ENCODE measurements around the gene HOXB3. TPM values are rescaled to one million over a fixed set of nuclear protein-coding genes. Genes with fewer than 3 reads are reported as not detected.

HOXB3 gene
- total and polyA plus RNA-seq, 2 of the 13 experiments (the other 11 are each of a cell fraction or from before 2014, with no cell fraction given) = not detected

DNA sequence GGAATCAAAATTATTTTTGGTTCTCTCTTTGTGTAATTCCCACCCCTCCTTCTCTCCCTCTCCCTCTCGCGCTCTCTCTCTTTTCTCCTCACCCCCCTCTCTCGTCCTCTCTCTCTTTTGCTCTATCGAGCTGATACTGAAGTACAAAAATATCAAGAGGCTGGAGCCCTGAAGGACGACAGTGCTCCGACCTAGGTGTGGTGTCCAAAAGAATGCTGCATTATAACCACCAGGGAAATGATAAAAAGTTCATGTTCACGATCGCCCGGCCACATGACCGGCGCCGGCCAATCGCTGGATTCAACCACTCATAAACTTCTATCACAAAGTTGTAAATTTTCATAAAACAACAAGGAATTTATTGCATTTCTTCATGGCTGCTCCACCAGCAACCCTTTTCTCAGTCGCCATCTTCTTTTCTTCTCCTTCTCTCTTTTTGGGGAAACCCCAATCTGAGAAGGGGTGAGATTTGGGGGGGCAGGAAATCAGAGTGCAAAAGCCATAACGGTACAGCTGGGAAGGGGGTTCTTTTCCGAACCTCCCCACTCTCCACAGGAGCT is 14.8 kb upstream of the HOXB3 start, which contains the start of gene HOXB6 (continued):
- TF ChIP-seq NKX3-1 (CRISPR knock-in tag; IDR thresholded peaks at IDR 0.05) (no peak), LCORL (IDR thresholded peaks at IDR 0.05) (no peak), LCORL (CRISPR knock-in tag; IDR thresholded peaks at IDR 0.05) (no peak)
- TF ChIP-seq, protein P1, sequence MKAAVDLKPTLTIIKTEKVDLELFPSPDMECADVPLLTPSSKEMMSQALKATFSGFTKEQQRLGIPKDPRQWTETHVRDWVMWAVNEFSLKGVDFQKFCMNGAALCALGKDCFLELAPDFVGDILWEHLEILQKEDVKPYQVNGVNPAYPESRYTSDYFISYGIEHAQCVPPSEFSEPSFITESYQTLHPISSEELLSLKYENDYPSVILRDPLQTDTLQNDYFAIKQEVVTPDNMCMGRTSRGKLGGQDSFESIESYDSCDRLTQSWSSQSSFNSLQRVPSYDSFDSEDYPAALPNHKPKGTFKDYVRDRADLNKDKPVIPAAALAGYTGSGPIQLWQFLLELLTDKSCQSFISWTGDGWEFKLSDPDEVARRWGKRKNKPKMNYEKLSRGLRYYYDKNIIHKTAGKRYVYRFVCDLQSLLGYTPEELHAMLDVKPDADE (CRISPR knock-in tag; IDR thresholded peaks at IDR 0.05) = no peak

DNA sequence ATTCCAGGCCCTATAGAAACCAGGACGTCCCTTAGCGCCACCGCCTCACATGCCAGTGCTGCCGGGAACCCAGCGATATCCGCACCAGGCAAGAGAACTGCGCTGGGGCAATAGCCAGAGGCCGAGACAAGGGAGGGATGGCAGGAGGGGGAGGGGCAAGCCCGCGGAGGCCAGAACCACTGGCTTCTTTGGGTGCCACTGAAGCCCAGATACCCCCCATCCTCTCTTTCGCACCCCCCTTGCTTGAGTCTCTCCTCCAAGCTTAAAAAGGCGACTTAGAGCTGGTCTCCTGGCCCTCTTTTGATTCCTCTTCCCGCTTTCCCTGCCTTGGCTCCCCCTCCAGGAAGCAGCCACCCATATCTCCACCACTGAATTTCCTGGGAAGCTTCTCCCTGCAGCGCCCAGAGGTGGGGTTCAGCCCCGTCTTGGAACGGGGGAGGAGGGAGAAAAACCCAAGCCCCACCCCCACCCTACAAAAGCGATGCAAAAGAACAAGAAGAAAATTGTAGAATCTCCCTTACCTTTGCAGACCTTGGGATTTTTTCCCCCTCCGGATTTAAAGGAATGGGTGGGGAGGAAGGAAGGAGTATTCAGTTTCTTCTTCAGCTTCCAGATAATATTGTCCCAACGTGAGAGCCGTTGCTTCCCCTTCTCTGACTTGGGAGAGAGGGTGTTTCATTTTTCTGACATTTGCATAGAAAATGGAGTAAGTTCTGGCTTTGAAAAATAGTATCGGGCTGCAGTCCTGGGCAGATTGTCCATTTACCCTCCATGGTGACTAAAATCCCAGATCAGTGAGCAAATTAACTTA is 14.1 kb upstream of the HOXB3 start:
- Histone ChIP-seq H3K9ac (ENCODE audit: insufficient read depth, low read depth, low read length) (no peak overlapping the region), H3K27ac (ENCODE audit: extremely low read length, insufficient read depth, low read length) (no peak overlapping the region)
- no peak for FAIRE-seq

More for the DNA sequence above, 14.1 kb upstream of the HOXB3 start:
- in situ Hi-C loops (cut with HindIII; ENCODE audit: extremely low pct_ligation_motif_present, low pct_unique_long_range_greater_than_20kb) (no loop called here), intact Hi-C loops (cut with micrococcal nuclease; ENCODE audit: unreplicated experiment) (no loop called here)
- no peak overlapping the region for H2AFZ ChIP-seq (ENCODE audit: low read length)
- BruUV-seq (replicated peaks) = no TSS peak
- WGBS (ENCODE audit: low lambda C conversion rate) = 8% methylated on average over 21 of the region's 21 CpGs
- H3K27me3 ChIP-seq (ENCODE audit: control insufficient read depth in 1 of 2, insufficient read depth in 2 of 2, low read length in 2 of 2) = peaks cover 25 to 95% of the 10 kb centered on the region in 2 experiments; a peak in 4 of 5 replicates
- H4K20me1 ChIP-seq (ENCODE audit: insufficient read depth, low read length) = peaks cover 2% of the 10 kb centered on the region; the same call in 1 of the 2 replicates
- H3K36me3 ChIP-seq (replicated peaks in 1 of 2; ENCODE audit: control insufficient read depth in 1 of 2, insufficient read depth in 2 of 2, low read length in 2 of 2) = no peaks in the 10 kb centered on the region
- H3K79me2 ChIP-seq (ENCODE audit: insufficient read depth, low read length) = no peaks in the 10 kb centered on the region
- DNase-seq (ENCODE audit: low spot score) = no peak
- no peak for ATAC-seq
- no peak for TF ChIP-seq NR3C1 (CRISPR knock-in tag; IDR thresholded peaks at IDR 0.05)
- TF ChIP-seq, protein P2, sequence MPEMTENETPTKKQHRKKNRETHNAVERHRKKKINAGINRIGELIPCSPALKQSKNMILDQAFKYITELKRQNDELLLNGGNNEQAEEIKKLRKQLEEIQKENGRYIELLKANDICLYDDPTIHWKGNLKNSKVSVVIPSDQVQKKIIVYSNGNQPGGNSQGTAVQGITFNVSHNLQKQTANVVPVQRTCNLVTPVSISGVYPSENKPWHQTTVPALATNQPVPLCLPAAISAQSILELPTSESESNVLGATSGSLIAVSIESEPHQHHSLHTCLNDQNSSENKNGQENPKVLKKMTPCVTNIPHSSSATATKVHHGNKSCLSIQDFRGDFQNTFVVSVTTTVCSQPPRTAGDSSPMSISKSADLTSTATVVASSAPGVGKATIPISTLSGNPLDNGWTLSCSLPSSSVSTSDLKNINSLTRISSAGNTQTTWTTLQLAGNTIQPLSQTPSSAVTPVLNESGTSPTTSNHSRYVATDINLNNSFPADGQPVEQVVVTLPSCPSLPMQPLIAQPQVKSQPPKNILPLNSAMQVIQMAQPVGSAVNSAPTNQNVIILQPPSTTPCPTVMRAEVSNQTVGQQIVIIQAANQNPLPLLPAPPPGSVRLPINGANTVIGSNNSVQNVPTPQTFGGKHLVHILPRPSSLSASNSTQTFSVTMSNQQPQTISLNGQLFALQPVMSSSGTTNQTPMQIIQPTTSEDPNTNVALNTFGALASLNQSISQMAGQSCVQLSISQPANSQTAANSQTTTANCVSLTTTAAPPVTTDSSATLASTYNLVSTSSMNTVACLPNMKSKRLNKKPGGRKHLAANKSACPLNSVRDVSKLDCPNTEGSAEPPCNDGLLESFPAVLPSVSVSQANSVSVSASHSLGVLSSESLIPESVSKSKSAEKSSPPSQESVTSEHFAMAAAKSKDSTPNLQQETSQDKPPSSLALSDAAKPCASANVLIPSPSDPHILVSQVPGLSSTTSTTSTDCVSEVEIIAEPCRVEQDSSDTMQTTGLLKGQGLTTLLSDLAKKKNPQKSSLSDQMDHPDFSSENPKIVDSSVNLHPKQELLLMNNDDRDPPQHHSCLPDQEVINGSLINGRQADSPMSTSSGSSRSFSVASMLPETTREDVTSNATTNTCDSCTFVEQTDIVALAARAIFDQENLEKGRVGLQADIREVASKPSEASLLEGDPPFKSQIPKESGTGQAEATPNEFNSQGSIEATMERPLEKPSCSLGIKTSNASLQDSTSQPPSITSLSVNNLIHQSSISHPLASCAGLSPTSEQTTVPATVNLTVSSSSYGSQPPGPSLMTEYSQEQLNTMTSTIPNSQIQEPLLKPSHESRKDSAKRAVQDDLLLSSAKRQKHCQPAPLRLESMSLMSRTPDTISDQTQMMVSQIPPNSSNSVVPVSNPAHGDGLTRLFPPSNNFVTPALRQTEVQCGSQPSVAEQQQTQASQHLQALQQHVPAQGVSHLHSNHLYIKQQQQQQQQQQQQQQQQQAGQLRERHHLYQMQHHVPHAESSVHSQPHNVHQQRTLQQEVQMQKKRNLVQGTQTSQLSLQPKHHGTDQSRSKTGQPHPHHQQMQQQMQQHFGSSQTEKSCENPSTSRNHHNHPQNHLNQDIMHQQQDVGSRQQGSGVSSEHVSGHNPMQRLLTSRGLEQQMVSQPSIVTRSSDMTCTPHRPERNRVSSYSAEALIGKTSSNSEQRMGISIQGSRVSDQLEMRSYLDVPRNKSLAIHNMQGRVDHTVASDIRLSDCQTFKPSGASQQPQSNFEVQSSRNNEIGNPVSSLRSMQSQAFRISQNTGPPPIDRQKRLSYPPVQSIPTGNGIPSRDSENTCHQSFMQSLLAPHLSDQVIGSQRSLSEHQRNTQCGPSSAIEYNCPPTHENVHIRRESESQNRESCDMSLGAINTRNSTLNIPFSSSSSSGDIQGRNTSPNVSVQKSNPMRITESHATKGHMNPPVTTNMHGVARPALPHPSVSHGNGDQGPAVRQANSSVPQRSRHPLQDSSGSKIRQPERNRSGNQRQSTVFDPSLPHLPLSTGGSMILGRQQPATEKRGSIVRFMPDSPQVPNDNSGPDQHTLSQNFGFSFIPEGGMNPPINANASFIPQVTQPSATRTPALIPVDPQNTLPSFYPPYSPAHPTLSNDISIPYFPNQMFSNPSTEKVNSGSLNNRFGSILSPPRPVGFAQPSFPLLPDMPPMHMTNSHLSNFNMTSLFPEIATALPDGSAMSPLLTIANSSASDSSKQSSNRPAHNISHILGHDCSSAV (CRISPR knock-in tag; IDR thresholded peaks at IDR 0.05; ENCODE audit: borderline replicate concordance) = no peak
- no peak for TF ChIP-seq ZNF75D (CRISPR knock-in tag; IDR thresholded peaks at IDR 0.05; ENCODE audit: borderline replicate concordance)
- TF ChIP-seq, protein P3, sequence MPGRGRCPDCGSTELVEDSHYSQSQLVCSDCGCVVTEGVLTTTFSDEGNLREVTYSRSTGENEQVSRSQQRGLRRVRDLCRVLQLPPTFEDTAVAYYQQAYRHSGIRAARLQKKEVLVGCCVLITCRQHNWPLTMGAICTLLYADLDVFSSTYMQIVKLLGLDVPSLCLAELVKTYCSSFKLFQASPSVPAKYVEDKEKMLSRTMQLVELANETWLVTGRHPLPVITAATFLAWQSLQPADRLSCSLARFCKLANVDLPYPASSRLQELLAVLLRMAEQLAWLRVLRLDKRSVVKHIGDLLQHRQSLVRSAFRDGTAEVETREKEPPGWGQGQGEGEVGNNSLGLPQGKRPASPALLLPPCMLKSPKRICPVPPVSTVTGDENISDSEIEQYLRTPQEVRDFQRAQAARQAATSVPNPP (CRISPR knock-in tag; IDR thresholded peaks at IDR 0.05) = no peak
- H3K9me3 ChIP-seq (ENCODE audit: low read length) = no peaks in the 10 kb centered on the region
- H3K4me1 ChIP-seq (ENCODE audit: insufficient read depth, low read length) = peaks cover 10% of the 10 kb centered on the region; the same call in 1 of the 2 replicates
- no peak overlapping the region for H3K4me2 ChIP-seq (ENCODE audit: low read depth, low read length)
- POLR2A ChIA-PET = no interaction called here
- H3K4me3 ChIP-seq (replicated peaks in 1 of 3; ENCODE audit: insufficient read depth in 1 of 3, low read depth in 2 of 3, low read length in 3 of 3) = no peak overlapping the region
- CTCF ChIA-PET (ENCODE audit: low intra/inter-chr PET ratio, low total read pairs) = no interaction called here
